Stimulated activated CD4-positive, alpha-beta T cell treated with anti-CD3 and anti-CD28 coated beads, Interleukin-12 subunit alpha, Interleukin-12 subunit beta, amount 100 ng/mL, for 48 hours (primary cell): ENCODE results near the gene TTLL10.
"Not testable (repeated sequence)": the region's sequence is repeated elsewhere in the genome, so short reads cannot be mapped to it uniquely, and the experiment has no call there.

ENCODE experiments used
- DNase-seq, 3 donors: peaks; one replicate each; pipeline ENCODE4 v3.0.0-alpha.2; 2020; ENCODE audit warnings: low read depth in 2 of 3, low spot score in 1 of 3

TTLL10 gene

GRCh38 chr1:1140673-1141072 is 33.0 kb upstream of the TTLL10 start:
- DNase-seq: no peak

GRCh38 chr1:1141244-1141910 is 32.3 kb upstream of the TTLL10 start:
- DNase-seq: no peak

- DNase-seq: no peak
Measured at GRCh38 chr1:1141911-1142250, 31.8 kb upstream of the TTLL10 start.

- not testable (repeated sequence) for DNase-seq
Measured at GRCh38 chr1:1142352-1142751, 31.3 kb upstream of the TTLL10 start.

DNA sequence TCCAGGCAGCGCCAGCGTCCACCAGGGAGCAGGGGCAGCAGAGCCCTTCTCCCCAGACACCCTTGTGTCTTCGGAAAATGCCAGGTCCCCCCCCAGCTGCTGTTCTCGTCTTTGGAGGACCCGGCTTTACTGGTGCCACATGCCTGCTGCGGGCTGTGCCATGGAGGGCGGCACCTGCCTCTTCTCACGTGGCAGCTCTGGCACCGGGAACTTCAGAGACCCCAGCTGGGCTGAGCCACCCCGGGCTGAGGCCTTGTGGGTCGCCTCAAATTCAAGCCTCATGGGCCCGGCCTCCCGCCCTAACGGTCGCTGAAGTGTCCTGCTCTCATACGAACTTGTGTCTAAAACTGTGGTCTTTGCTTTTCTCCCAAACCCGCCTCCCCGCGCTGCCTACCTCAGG is 30.8 kb upstream of the TTLL10 start:
- no peak for DNase-seq

GRCh38 chr1:1143636-1144035 is 30.0 kb upstream of the TTLL10 start:
- DNase-seq: no peak

DNA sequence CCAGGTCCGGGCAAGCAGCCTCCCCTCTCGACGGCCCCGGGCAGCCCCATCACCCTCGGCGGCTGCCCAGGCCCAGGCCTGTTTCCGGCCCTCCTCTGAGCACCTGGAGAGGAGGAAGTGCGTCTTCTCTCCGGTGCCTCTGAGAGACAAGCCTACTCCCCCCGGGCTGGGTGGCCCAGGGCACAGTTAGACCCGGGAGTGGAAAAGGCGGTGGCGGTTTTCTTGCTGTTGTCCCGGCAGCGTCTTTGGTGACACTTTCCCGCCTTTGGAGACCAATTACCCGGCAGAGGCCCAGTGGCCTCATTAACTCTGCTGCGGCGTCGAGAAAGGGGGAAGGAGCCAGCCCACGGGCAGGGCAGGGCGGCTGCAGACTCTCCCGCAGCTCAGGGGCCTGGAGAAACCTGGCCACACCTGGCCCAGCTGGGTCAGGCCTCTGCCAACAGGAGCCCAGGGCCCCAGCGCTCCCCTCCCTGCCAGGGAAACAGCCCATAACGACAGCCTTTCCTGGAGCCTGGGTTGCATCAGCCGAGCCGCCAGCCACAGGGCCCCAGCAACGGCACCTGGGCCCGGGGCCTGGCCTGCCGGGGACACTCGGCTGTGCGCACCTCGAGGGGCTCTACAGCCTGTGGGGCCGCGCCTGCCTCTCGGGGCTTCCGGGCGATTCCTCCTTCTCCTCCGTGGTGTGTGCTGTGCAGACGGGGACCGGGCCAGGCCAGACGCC is 29.4 kb upstream of the TTLL10 start:
- DNase-seq: peak; percentile 51 to 73 (median 55)

DNA sequence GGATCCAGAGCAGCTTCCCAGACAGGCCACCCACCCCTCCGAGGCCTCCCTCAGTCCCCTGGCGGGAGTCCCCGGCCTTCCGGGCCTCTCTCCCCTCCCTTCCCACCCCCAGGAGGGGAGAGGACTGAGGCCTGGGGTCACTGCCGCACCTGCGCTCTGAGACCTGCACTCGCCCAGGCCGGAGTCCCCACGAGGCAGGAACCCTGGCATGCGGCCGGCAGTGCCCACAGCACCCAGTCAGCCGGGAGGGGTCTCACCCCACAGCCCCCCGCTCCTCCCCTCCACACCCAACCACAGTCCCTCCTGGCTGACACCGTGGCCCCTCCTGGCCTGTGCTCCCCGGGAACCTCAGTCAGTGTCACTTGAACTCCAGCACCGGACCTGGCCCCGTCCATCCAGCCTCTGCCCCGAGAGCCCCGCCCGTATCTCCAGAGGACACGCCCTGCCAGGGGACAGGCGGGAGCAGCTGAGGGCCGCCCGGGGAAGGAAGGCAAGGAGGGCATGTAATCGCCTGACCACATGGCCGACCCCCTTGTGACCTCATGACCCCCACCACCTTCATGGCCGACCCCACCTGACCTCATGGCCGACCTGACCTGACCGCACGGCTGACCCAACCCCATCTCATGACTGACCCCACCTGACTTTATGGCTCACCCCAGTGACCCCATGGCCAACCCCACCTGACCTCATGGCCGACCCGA is 28.7 kb upstream of the TTLL10 start:
- no peak for DNase-seq

- DNase-seq: no peak
Measured at GRCh38 chr1:1145547-1145914, 28.1 kb upstream of the TTLL10 start.

DNA sequence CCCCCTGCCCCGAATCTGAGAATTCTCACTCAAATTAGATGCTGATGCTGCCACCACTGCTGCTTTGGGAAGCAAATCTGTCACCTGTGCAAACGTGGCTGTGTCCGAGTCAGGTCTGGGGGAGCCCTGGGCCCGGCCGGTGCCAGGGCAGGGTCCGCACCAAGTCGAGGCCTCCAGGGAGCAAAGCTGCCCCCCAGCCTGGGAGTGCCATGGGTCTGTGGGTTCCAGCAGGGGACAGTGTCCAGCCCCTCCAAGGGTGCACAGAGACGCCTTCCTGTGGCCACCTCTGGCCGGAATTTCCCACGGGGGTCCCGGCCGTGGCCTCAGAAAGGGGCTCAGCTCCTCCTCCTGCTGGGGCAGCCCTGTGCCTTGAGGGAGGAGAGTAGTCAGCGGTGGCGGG is 27.7 kb upstream of the TTLL10 start:
- no peak for DNase-seq

DNA sequence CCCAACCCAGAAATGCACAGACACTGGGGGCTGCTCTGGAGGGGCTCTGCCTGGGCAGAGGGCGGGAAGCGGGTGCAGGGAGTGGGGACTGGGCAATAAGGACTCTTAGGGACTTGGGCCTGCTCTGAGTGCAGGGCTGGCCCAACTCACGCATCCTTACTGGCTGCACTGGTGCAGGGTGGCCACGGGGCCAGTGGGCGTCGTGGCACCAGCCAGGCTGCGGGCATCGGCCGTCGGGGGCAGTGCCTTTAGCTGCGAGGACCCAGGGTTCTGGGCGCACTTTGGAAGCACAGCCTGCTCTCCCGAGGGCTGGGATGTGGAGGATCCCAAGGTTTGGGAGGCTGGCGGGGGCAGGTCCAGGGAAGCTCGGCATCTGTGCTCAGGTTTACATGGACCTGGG is 27.1 kb upstream of the TTLL10 start:
- DNase-seq: no peak

GRCh38 chr1:1148061-1148460 is 25.6 kb upstream of the TTLL10 start:
- DNase-seq: no peak

DNA sequence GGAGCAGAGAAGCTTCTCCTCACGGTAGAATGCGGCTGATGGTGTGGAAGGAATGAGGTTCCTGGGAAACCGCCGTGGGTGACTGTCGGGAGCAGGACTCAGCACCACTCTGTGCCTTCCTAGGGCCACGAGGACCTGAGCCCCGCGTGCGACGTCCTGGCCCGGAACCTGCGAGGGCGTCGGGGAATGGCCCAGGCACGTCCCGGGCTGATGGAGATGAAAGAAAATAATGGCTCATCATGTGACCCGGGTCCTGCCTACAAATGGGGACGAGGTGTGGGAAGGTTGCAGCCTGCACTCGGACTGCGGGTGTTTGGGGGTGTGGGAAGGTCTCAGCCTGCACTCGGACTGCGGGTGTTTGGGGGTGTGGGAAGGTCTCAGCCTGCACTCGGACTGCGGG is 25.1 kb upstream of the TTLL10 start:
- DNase-seq: no peak

DNA sequence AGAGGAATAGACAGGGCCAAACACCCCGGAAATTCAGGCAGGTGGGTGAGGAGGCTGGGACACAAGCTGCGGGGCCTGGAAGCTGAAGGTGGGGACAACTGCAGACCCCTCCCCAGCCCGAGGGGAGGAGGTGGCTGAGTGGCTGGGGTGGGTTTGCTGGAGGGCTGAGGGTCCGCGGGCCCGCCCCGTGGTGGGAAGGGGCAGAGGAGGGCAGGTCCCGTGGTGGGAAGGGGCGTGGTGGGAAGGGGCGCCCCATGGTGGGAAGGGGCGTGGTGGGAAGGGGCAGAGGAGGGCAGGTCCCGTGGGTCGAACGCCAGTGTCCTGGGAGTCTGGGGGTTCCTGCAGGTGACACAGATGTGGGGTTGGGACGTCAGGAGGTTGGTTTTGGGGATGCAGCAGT is 24.3 kb upstream of the TTLL10 start:
- DNase-seq: no peak

- DNase-seq: no peak
Measured at GRCh38 chr1:1150100-1150499, 23.6 kb upstream of the TTLL10 start.

GRCh38 chr1:1151306-1151705 is 22.4 kb upstream of the TTLL10 start:
- no peak for DNase-seq

DNA sequence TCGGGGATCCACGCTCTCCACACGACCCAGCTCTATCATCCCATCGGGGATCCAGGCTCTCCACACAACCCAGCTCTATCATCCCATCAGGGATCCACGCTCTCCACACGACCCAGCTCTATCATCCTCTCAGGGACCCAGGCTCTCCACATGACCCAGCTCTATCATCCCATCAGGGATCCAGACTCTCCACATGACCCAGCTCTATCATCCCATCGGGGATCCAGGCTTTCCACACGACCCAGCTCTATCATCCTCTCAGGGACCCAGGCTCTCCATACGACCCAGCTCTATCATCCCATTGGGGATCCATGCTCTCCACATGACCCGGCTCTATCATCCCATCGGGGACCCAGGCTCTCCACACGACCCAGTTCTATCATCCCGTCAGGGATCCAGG is 21.2 kb upstream of the TTLL10 start:
- DNase-seq: not testable (repeated sequence)

DNA sequence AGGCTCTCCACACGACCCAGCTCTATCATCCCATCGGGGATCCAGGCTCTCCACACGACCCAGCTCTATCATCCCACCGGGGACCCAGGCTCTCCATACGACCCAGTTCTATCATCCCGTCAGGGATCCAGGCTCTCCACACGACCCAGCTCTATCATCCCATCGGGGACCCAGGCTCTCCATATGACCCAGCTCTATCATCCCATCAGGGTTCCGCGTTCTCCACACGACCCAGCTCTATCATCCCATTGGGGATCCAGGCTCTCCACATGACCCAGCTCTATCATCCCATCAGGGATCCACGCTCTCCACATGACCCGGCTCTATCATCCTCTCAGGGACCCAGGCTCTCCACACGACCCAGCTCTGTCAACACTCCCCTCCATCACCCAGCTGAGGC is 20.5 kb upstream of the TTLL10 start:
- DNase-seq: not testable (repeated sequence)

DNA sequence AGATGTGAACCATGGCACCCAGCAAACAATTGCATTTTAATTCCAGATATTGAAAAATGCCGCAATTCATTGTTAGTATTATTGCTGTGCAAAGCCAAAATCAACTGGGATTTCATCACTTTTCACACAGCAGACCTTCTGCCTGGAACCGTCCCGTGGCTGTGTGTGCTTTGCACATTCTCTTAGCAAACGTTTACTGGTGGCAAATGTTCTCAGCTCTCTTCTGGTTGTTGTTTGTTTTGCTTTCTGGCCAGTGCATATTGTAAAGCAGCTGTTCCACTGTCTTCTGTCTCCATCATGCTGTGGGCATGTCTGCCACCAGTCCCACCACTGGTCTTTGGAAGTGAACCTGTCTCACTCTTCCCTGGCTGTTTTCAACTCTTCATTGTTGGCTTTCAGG is 19.8 kb upstream of the TTLL10 start:
- no peak for DNase-seq

GRCh38 chr1:1155258-1155657 is 18.4 kb upstream of the TTLL10 start:
- no peak for DNase-seq

GRCh38 chr1:1156140-1157032 is 17.3 kb upstream of the TTLL10 start:
- DNase-seq: no peak

- no peak for DNase-seq
Measured at GRCh38 chr1:1157033-1157365, 16.7 kb upstream of the TTLL10 start.
